Measurements from ENCODE around the gene LRRC25. TPM values are rescaled to one million over a fixed set of nuclear protein-coding genes. Genes with fewer than 3 reads are reported as not detected.

The LRRC25 gene
- total and polyA plus RNA-seq, 10 of the 15 experiments (the other 5 are each of a cell fraction or from before 2014, with no cell fraction given) = 0.38 to 2.9 (median 1.2) TPM

- H3K79me2 ChIP-seq (ENCODE audit: control insufficient read depth, insufficient read depth, low read length) = peaks cover 26% of the 10 kb centered on the region
- CTCF ChIA-PET = interaction anchor here (0.7 to 8.8 kb wide), 9 partner anchors 18 to 137 kb away, joined by 3 to 88 read pairs (median 14); partner anchors contain the start of genes GDF15 and JUND
- peak overlapping the region; percentile 65 for H3K4me3 ChIP-seq
- peak overlapping the region; percentile 78 for H3K27ac ChIP-seq (ENCODE audit: control insufficient read depth, insufficient read depth)
- ATAC-seq = peak; percentile 54
- POLR2A ChIA-PET = interaction anchor here (1.0 to 2.6 kb wide), 7 partner anchors 15 to 211 kb away, joined by 3 to 21 read pairs (median 4); partner anchors contain the start of genes JUND and LSM4
- peak overlapping the region; percentile 94 for H3K4me2 ChIP-seq (ENCODE audit: control insufficient read depth, insufficient read depth)
- peaks cover 58% of the 10 kb centered on the region for H3K4me1 ChIP-seq (ENCODE audit: control insufficient read depth, insufficient read depth, low read length)
- SMC1A ChIA-PET (ENCODE audit: uncharacterized antibody, unreplicated experiment) = interaction anchor here (1.1 to 2.6 kb wide), 8 partner anchors 12 to 235 kb away, joined by 3 to 11 read pairs (median 3); partner anchors contain the start of gene LSM4
- no peak for DNase-seq (ENCODE audit: low read depth, low spot score)
- no TSS peak for BruUV-seq (replicated peaks)
- H3K9me3 ChIP-seq (replicated peaks; ENCODE audit: control insufficient read depth, insufficient read depth, low read length) = no peaks in the 10 kb centered on the region
- 5% methylated on average over 24 of the region's 44 CpGs for WGBS (ENCODE audit: insufficient coverage, insufficient replicate concordance, low lambda C conversion rate, missing lambda C conversion rate)
- peak; percentile 49 for FAIRE-seq
- no peaks in the 10 kb centered on the region for H4K20me1 ChIP-seq (ENCODE audit: control insufficient read depth, insufficient read depth)
- no peaks in the 10 kb centered on the region for H3K36me3 ChIP-seq (ENCODE audit: control insufficient read depth in 2 of 2, insufficient read depth in 2 of 2, low read length in 1 of 2)
- no peaks in the 10 kb centered on the region for H3K27me3 ChIP-seq (replicated peaks in 1 of 2; ENCODE audit: control insufficient read depth in 2 of 2, insufficient read depth in 2 of 2, low read length in 1 of 2)
- peak overlapping the region; percentile 20 for H2AFZ ChIP-seq (ENCODE audit: control insufficient read depth, low read depth, low read length)
- RAD21 ChIA-PET (ENCODE audit: unreplicated experiment) = interaction anchor here (0.6 to 2.1 kb wide), 9 partner anchors 12 to 136 kb away, joined by 3 to 12 read pairs (median 4); partner anchors contain the start of genes JUND and LSM4
- peak overlapping the region; percentile 76 for H3K9ac ChIP-seq (ENCODE audit: control insufficient read depth, insufficient read depth, low read length)
- TF ChIP-seq EP300 (IDR thresholded peaks at IDR 0.05; ENCODE audit: borderline replicate concordance in 1 of 2, control insufficient read depth in 1 of 2, low read depth in 2 of 2, low read length in 2 of 2) (peak in 1 of 2 experiments; percentile 34; a peak in 1 of 4 replicates), NRF1 (conservative IDR thresholded peaks at IDR 0.05; ENCODE audit: low read depth, low read length) (no peak), USF1 (IDR thresholded peaks at IDR 0.05; ENCODE audit: borderline replicate concordance, extremely low read length, insufficient read depth, low read depth, low read length) (no peak), EGR1 (IDR thresholded peaks at IDR 0.05; ENCODE audit: borderline replicate concordance in 1 of 2, low read depth in 2 of 2, low read length in 2 of 2) (peak in 1 of 2 experiments; percentile 76; a peak in 2 of 3 replicates), DPF2 (IDR thresholded peaks at IDR 0.05) (0 out of 2 replicates have a peak, but pooled peaks have one; percentile 20), MXI1 (IDR thresholded peaks at IDR 0.05; ENCODE audit: low read depth, low read length) (peak; percentile 82), MEF2B (IDR thresholded peaks at IDR 0.05; ENCODE audit: partially characterized antibody, poor library complexity, severe bottlenecking) (peak; percentile 55), IKZF2 (IDR thresholded peaks at IDR 0.05) (peak; percentile 10 to 52; a peak in 2 of 4 replicates), NFYB (IDR thresholded peaks at IDR 0.05; ENCODE audit: insufficient read depth, low read depth, low read length) (no peak), IKZF1 (conservative IDR thresholded peaks at IDR 0.05) (peak; percentile 71), BHLHE40 (IDR thresholded peaks at IDR 0.05; ENCODE audit: borderline replicate concordance in 1 of 2, low read depth in 2 of 2, low read length in 1 of 2) (peak; percentile 42 to 55; a peak in 2 of 4 replicates), CREB1 (IDR thresholded peaks at IDR 0.05; ENCODE audit: low read depth) (0 out of 2 replicates have a peak, but pooled peaks have one; percentile 15), CHD2 (IDR thresholded peaks at IDR 0.05; ENCODE audit: borderline replicate concordance, low read depth, low read length) (peak; percentile 58), POLR2A (IDR thresholded peaks at IDR 0.05; ENCODE audit: low read depth, low read length) (0 out of 2 replicates have a peak, but pooled peaks have one; percentile 42), KLF5 (IDR thresholded peaks at IDR 0.05; ENCODE audit: partially characterized antibody) (no peak), BMI1 (IDR thresholded peaks at IDR 0.05; ENCODE audit: borderline replicate concordance) (peak; percentile 91; the same call in 1 of the 2 replicates), E2F4 (IDR thresholded peaks at IDR 0.05; ENCODE audit: low read depth, low read length) (0 out of 2 replicates have a peak, but pooled peaks have one; percentile 35), ZNF24 (IDR thresholded peaks at IDR 0.05) (no peak)
- TF ChIP-seq, protein P1, sequence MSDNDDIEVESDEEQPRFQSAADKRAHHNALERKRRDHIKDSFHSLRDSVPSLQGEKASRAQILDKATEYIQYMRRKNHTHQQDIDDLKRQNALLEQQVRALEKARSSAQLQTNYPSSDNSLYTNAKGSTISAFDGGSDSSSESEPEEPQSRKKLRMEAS (IDR thresholded peaks at IDR 0.05; ENCODE audit: low read depth, low read length) = peak; percentile 19; the same call in 1 of the 2 replicates
- intact Hi-C loops (cut with micrococcal nuclease; ENCODE audit: unreplicated experiment) = loop anchor here (10.0 kb wide), 1 partner anchor 212 kb away; the partner anchor contains the start of gene RAB3A
- in situ Hi-C loops (cut with MboI) = no loop called here
These were observed 19.4 kb upstream of the LRRC25 start for GRCh38 chr19:18416778-18417249.
